COLO829 (cell line): Measurements from ENCODE around the gene ZFTA.
A peak's percentile ranks its signal among the peaks of the same experiment; 100 is the strongest.

ENCODE experiments used
- DNase-seq: peaks from one replicate; pipeline ENCODE4 v3.0.0; 2012; ENCODE audit warnings: low spot score

ZFTA gene

GRCh38 chr11:63749624-63750023 lies 19.0 kb downstream of the ZFTA start:
- no peak for DNase-seq

- no peak for DNase-seq
Observed at GRCh38 chr11:63747011-63747410, 21.6 kb downstream of the ZFTA start.

GRCh38 chr11:63745304-63746170 lies 23.0 kb downstream of the ZFTA start:
- DNase-seq: no peak

- peak; percentile 55 for DNase-seq
Observed at GRCh38 chr11:63738720-63739360, 29.7 kb downstream of the ZFTA start.

GRCh38 chr11:63737718-63738117 lies 30.9 kb downstream of the ZFTA start:
- peak; percentile 63 for DNase-seq

- no peak for DNase-seq
Observed at GRCh38 chr11:63736864-63737263, 31.7 kb downstream of the ZFTA start.

GRCh38 chr11:63729326-63729725 lies 39.2 kb downstream of the ZFTA start:
- DNase-seq: no peak

- no peak for DNase-seq
Observed at GRCh38 chr11:63720611-63721010, 48.0 kb downstream of the ZFTA start.

GRCh38 chr11:63719987-63720386 lies 48.6 kb downstream of the ZFTA start:
- no peak for DNase-seq

GRCh38 chr11:63719001-63719400 lies 49.6 kb downstream of the ZFTA start:
- no peak for DNase-seq
